PC-9 (cell line): ENCODE data around the gene ABCA4.

Experiments used
- CTCF ChIP-seq: fragments of 200-600 bp; sonication (generic); conservative IDR thresholded peaks from 2 replicates; pipeline ENCODE4 v1.6.1; 2017; ENCODE audit warnings: mixed run types, antibody characterized with exemption, mild to moderate bottlenecking, moderate library complexity
- EZH2 ChIP-seq: fragments of 200-600 bp; sonication (generic); IDR thresholded peaks from 2 replicates; pipeline ENCODE4 v1.8.0; 2017; ENCODE audit warnings: antibody characterized with exemption, low read depth

GRCh38 chr1:94113589-94114226 is 7.2 kb downstream of the ABCA4 start:
- no peak for TF ChIP-seq CTCF
- TF ChIP-seq EZH2 = no peak
